HepG2 (cell line): ENCODE measurements around the gene TXNDC9. TPM values are rescaled to one million over a fixed set of nuclear protein-coding genes. Genes with fewer than 3 reads are reported as not detected.

Source experiments
- CAMTA2 ChIP-seq: sonication (generic); formaldehyde crosslinking; IDR thresholded peaks from 2 replicates; pipeline ENCODE4 v1.4.0; 2020; ENCODE audit warnings: mild to moderate bottlenecking, missing genetic modification reagents, borderline replicate concordance
- GABPB1 ChIP-seq: IDR thresholded peaks from 2 replicates; pipeline ENCODE4 v1.6.1; 2016; ENCODE audit warnings: mild to moderate bottlenecking, missing genetic modification reagents, moderate library complexity, missing compliant biosample characterization
- HMGXB4 ChIP-seq, 2 experiments: sonication (generic) in 1 of 2; formaldehyde crosslinking in 1 of 2; IDR thresholded peaks; 2 replicates each; pipeline versions ENCODE4 v1.4.0 to v1.6.1; 2018 to 2020; ENCODE audit warnings: missing genetic modification reagents in 2 of 2, borderline replicate concordance in 1 of 2, low read depth in 1 of 2, mild to moderate bottlenecking in 1 of 2, missing biosample characterization in 1 of 2
- MEIS1 ChIP-seq: sonication (generic); formaldehyde crosslinking; IDR thresholded peaks from 2 replicates; pipeline ENCODE4 v1.9.0; 2021; ENCODE audit warnings: mild to moderate bottlenecking, missing genetic modification reagents, moderate library complexity, borderline replicate concordance
- NFKB2 ChIP-seq: sonication (generic); formaldehyde crosslinking; IDR thresholded peaks from 2 replicates; pipeline ENCODE4 v1.4.0; 2020; ENCODE audit warnings: missing genetic modification reagents, borderline replicate concordance
- NR2C2 ChIP-seq: sonication (generic); formaldehyde crosslinking; IDR thresholded peaks from 2 replicates; pipeline ENCODE4 v1.4.0; 2020; ENCODE audit warnings: missing genetic modification reagents, mild to moderate bottlenecking, moderate library complexity, borderline replicate concordance
- RFXANK ChIP-seq: IDR thresholded peaks from 2 replicates; pipeline ENCODE4 v1.6.1; 2016
- SP1 ChIP-seq, 2 experiments: fragments of 450-650 bp in 1 of 2; sonication (generic) in 1 of 2; formaldehyde crosslinking in 1 of 2; IDR thresholded peaks; 2 replicates each; pipeline versions ENCODE4 v1.4.0 to v1.6.1; 2016 to 2020; ENCODE audit warnings: missing genetic modification reagents in 1 of 2
- SRF ChIP-seq: IDR thresholded peaks from 2 replicates; pipeline ENCODE4 v1.6.1; 2011; ENCODE audit warnings: mild to moderate bottlenecking, low read depth, low read length, moderate library complexity
- TBX3 ChIP-seq: fragments of 450-650 bp; IDR thresholded peaks from 2 replicates; pipeline ENCODE4 v1.6.1; 2017; ENCODE audit warnings: antibody characterized with exemption, mild to moderate bottlenecking, inconsistent platforms, borderline replicate concordance
- ZKSCAN5 ChIP-seq: sonication (generic); formaldehyde crosslinking; IDR thresholded peaks from 2 replicates; pipeline ENCODE4 v1.5.1; 2020; ENCODE audit warnings: mild to moderate bottlenecking, missing genetic modification reagents
- ZNF18 ChIP-seq: sonication (generic); formaldehyde crosslinking; IDR thresholded peaks from 2 replicates; pipeline ENCODE4 v1.8.0; 2022; ENCODE audit warnings: mild to moderate bottlenecking, missing genetic modification reagents; ENCODE audit not compliant: insufficient replicate concordance
- ZNF367 ChIP-seq: sonication (generic); formaldehyde crosslinking; IDR thresholded peaks from 2 replicates; pipeline ENCODE4 v1.4.0; 2020; ENCODE audit warnings: missing genetic modification reagents, borderline replicate concordance
- ZZZ3 ChIP-seq: sonication (generic); formaldehyde crosslinking; IDR thresholded peaks from 2 replicates; pipeline ENCODE4 v1.4.0; 2020; ENCODE audit warnings: missing genetic modification reagents, mild to moderate bottlenecking, borderline replicate concordance
- polyA plus RNA-seq, 8 experiments: library from polyadenylated mRNA; depleted of rRNA in 3 of 8; stranded (reverse) in 7 of 8; unstranded in 1 of 8; fragments of >200 nt; fragmentation: Illumina TruSeq in 4 of 8; extraction: Trizol in 4 of 8; gene quantifications; 2 replicates each; pipeline versions ENCODE4 v1.2.1 to v1.2.3, GENCODE V29; 2011 to 2016; ENCODE audit warnings: low read depth in 4 of 8, missing spikeins in 1 of 8, mixed read lengths in 1 of 8; ENCODE audit not compliant: insufficient read depth in 1 of 8
- total RNA-seq, 5 experiments: library from RNA; depleted of rRNA; stranded (reverse); fragments of >200 nt; fragmentation: Illumina TruSeq; extraction: Trizol; gene quantifications; 2 replicates each; pipeline ENCODE4 v1.2.3, GENCODE V29; 2016; ENCODE audit warnings: low read depth in 1 of 5
- TF ChIP-seq, protein P1 (sequence below), 2 experiments: sonication (generic) in 1 of 2; formaldehyde crosslinking in 1 of 2; IDR thresholded peaks; 2 replicates each; pipeline versions ENCODE4 v1.6.1 to v1.9.0; 2014 to 2022; ENCODE audit warnings: antibody characterized with exemption in 1 of 2, borderline replicate concordance in 1 of 2, inconsistent platforms in 1 of 2, low read depth in 1 of 2, missing genetic modification reagents in 1 of 2
- TF ChIP-seq, protein P2 (sequence below): IDR thresholded peaks from 2 replicates; pipeline ENCODE4 v1.6.1; 2016; ENCODE audit warnings: missing genetic modification reagents, missing compliant biosample characterization

The TXNDC9 gene
- total and polyA plus RNA-seq, 2 of the 13 experiments (the other 11 are each of a cell fraction or from before 2014, with no cell fraction given): 35.2 to 94.6 TPM

GRCh38 chr2:99337113-99338028, 1.2 kb upstream of the TXNDC9 start, which contains the start of gene EIF5B (continued):
- TF ChIP-seq ZKSCAN5 (CRISPR knock-in tag) (no peak), NFKB2 (CRISPR knock-in tag) (peak; percentile 96), ZZZ3 (CRISPR knock-in tag) (peak; percentile 95), TBX3 (peak; percentile 60; the same call in 1 of the 2 replicates), HMGXB4 (CRISPR knock-in tag; IDR thresholded peaks at IDR 0.05; ENCODE audit: borderline replicate concordance in 1 of 2, low read depth in 1 of 2) (peak; percentile 96 to 99), SRF (peak; percentile 72), MEIS1 (CRISPR knock-in tag) (peak; percentile 49; the same call in 1 of the 2 replicates), SP1 (IDR thresholded peaks at IDR 0.05) (no peak), SP1 (CRISPR knock-in tag; IDR thresholded peaks at IDR 0.05) (peak; percentile 58; the same call in 1 of the 2 replicates), RFXANK (CRISPR knock-in tag) (0 out of 2 replicates have a peak, but pooled peaks have one; percentile 78), CAMTA2 (peak; percentile 41; the same call in 1 of the 2 replicates), NR2C2 (CRISPR knock-in tag) (peak; percentile 80), GABPB1 (peak; percentile 94), ZNF367 (CRISPR knock-in tag) (no peak; the same call in 1 of the 2 replicates), ZNF18 (CRISPR knock-in tag) (peak; percentile 95)
- TF ChIP-seq, protein P1, sequence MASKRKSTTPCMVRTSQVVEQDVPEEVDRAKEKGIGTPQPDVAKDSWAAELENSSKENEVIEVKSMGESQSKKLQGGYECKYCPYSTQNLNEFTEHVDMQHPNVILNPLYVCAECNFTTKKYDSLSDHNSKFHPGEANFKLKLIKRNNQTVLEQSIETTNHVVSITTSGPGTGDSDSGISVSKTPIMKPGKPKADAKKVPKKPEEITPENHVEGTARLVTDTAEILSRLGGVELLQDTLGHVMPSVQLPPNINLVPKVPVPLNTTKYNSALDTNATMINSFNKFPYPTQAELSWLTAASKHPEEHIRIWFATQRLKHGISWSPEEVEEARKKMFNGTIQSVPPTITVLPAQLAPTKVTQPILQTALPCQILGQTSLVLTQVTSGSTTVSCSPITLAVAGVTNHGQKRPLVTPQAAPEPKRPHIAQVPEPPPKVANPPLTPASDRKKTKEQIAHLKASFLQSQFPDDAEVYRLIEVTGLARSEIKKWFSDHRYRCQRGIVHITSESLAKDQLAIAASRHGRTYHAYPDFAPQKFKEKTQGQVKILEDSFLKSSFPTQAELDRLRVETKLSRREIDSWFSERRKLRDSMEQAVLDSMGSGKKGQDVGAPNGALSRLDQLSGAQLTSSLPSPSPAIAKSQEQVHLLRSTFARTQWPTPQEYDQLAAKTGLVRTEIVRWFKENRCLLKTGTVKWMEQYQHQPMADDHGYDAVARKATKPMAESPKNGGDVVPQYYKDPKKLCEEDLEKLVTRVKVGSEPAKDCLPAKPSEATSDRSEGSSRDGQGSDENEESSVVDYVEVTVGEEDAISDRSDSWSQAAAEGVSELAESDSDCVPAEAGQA (IDR thresholded peaks at IDR 0.05; ENCODE audit: low read depth): peak; percentile 74; the same call in 1 of the 2 replicates
- TF ChIP-seq, protein P1 (CRISPR knock-in tag; IDR thresholded peaks at IDR 0.05; ENCODE audit: borderline replicate concordance): peak; percentile 21; the same call in 1 of the 2 replicates
- TF ChIP-seq, protein P2, sequence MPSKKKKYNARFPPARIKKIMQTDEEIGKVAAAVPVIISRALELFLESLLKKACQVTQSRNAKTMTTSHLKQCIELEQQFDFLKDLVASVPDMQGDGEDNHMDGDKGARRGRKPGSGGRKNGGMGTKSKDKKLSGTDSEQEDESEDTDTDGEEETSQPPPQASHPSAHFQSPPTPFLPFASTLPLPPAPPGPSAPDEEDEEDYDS (CRISPR knock-in tag): peak; percentile 92
